HG02973 (cell line): ENCODE data around the gene CCDC69.
A peak's percentile ranks its signal among the peaks of the same experiment; 100 is the strongest.
"Not testable (repeated sequence)": the region's sequence is repeated elsewhere in the genome, so short reads cannot be mapped to it uniquely, and the experiment has no call there.

Source experiments
- ATAC-seq: cut with Tn5 transposase; IDR thresholded peaks from one replicate; pipeline ENCODE4 v1.9.1; 2021; ENCODE audit warnings: moderate library complexity; ENCODE audit not compliant: unreplicated experiment

Gene CCDC69

DNA sequence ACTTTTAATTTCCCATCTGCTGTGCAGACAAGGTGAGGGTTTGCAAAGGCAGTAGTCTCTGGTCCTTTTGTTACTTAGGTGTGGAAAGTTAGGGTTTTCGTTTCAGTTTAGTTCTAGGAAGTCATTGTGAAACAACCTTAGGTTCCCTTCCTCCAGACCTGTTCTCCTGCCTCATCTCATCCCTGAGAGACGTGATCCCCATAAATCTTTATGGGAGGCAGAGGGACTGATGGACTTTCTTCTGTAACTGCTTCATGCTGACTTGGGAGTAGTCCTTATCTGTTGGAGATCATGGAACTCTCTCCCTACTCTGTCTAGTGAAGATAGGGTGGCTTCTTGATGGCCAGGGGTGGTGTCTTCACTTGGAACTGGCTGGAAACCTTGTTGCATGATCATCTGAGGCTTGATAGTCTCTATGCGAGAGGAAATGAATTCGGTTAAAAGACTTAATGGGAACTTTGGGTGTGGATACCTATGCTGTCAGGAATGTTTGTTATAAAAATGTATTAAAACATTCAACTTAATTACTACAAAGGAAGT is 21.9 kb upstream of the CCDC69 start:
- ATAC-seq, result no peak

DNA sequence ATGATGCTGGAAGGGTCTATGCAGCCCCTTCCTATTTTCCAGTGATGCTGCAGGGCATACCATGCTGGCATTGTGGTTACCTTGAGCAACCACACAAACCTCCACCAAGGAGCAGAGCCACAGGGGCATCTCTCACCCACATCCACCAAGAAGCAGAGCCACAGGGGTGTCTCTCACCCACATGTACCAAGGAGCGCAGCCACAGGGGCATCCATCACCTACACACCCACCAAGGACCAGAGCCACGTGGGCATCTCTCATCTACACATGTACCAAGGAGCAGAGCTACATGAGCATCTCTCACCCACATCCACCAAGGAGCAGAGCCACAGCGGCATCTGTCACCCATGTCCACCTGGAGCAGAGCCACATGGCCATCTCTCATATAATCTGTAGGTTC is 20.3 kb upstream of the CCDC69 start:
- no peak for ATAC-seq

DNA sequence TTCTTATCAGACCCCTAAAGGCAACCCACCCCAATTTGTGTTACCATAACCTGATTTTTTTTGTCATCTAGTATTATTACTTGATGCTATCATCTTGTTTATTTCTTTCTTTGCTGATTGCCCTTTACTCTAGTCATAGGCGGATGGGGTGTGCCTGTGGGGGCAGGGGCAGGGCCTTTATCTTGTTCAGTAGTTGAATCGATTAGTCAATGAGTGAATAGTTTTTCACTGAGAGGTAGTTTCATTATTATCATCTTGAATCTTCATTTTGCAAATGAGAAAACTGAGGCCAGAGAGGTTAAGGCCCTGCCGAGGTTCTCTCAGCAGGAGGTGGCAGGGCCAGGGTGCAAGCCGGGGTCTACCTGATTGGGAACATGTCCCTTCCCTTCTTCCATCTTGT is 19.7 kb upstream of the CCDC69 start:
- no peak for ATAC-seq

DNA sequence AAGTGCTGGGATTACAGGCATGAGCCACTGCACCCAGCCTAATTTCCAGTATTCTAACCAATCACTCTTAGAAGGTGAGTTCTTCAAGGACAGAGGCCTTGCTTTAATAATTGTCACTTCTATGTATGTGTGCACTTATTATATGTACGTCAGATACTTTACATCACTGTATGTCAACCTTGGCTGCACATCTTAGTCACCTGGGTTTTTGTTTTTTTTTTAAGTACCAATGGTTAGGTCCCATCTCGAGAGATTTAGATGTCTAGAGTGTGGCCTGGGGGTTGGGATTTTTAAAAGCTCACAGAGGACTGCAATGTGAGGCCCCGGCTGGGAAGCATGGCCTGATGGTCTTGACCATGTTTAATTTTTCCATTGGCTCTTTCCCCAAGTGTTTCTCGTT is 19.2 kb upstream of the CCDC69 start:
- ATAC-seq, result no peak

DNA sequence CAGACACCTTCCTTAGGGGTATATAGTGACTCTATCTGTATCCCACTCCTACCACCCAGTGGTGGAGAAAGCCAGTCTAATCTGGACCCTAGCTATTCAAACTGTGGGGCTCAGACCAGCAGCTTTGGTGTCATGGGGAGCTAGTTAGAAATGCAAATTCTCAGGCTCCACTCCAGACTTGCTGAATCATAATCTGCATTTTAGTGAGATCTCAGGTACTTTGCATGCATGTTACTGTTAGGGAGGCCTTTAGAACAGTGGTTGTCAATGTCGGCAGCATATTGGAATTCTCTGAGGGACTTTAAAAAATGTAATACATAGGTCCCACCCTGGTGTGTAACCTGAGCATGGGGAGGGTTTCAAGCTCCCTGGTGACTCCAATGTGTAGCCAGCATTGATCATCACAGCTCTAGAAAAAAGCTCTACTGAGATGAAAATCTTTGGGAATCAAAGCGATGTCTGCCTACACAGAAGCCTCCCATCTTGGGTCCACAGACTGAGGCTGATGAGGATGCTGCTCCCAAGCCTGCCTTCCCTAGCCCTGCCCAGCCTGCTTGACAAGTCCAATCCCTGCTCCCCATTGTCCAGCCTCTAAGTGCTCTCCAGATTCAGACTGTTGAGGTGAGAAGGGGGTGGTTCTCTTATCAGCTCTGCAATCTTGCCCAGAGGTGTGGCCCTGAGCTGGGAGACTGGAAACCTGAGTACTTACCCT is 17.2 kb upstream of the CCDC69 start:
- ATAC-seq, result no peak

DNA sequence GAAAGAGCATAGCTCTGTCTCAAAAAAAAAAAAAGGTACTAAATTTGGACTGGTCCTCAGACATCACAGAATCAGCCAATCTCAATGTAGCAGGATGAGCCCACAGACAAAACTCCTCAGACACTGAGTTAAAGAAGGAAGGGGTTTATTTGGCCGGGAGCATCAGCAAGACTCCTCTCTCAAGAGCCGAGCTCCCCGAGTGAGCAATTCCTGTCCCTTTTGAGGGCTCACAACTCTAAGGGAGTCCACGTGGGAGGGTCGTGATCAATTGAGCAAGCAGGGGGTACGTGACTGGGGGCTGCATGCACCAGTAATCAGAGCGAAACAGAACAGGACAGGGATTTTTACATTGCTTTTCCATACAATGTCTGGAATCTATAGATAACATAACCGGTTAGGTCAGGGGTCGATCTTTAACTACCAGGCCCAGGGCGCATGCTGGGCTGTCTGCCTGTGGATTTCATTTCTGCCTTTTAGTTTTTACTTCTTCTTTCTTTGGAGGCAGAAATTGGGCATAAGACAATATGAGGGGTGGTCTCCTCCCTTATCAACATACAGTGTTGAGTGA is 16.5 kb upstream of the CCDC69 start:
- ATAC-seq, result not testable (repeated sequence)

DNA sequence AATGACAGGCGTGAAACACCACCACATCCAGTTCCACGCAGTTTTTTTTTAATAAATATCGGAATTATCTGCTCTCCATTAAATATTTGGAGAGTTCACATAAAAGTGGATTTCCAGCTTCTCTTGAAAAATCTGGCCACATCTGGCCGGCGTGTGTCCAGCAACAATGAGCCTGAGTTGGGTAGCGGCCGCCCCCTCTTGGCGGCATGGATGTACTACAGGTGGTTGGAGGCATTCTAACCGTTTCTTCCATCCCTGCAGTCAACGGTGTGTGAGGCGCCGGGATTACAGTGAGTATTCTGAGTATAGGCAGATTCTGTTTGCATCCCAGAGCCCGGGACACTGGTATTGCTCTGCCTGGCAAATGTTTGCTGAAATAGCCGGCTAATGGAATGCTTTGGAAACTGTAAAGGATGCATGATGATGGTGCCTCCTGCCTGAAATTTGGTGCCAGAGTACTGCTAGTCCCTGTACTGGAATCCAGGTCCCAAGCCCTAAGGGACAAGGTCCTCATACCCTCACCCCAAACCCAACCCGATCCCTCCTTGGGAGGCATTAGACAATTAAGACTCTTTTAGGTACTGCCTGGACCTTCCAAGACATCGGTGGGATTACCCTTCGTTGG is 15.5 kb upstream of the CCDC69 start:
- peak; percentile 47 for ATAC-seq

DNA sequence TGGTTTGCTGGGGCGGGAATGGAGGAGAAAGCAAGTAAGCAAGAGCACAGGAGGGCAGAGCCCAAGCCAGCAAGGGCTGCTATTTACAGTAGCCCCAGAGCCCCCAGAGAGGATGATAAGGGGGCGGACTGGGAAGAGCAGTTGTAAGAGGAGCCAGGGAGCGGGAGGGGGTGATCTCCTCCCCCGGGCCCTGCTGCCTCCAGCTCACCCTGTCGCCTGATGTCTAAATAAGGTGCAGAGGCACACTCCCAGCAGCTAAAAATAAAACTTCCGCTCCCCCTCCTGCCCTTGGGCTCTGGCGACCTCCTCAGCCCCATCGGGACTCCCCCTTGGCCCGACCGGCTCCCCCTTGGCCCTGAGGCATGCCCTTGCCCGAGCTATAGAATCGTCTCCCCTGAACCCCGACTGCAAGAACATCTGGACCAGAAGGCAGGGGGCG is 14.4 kb upstream of the CCDC69 start:
- ATAC-seq, result no peak

DNA sequence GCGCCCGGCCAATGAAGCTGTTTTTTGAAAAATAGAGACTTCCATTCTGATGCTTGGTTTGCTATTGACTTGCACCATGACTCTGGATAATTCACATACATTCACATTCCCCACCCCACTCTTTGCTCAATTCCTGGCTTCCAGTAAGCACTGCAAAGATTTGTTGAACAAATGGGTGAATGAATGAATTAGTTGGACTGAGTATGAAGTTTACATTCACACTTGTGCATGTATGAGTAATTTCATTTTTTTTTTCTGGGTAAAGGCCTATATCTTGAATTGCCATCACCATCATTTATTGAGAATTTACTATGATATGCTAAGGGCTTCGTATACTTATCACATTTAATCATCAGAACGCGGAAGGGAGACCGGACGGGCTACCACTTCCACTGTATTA is 13.8 kb upstream of the CCDC69 start:
- no peak for ATAC-seq

DNA sequence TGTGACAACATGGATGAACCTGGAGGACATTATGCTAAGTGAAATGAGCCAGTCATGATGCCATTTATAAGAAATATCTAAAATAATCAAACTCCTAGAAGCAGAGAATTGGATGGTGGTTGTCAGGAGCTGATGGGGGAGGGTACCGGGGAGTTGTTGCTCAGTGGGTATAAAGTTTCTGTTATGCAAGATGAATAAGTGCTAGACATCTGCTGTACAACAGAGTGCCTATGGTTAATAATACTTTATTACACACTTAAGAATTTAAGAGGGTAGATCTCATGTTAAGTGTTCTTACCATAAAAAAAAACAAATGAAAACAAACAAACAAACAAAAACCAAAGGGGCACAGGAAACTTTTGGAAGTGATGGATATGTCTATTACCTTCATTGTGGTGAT is 13.0 kb upstream of the CCDC69 start:
- no peak for ATAC-seq

DNA sequence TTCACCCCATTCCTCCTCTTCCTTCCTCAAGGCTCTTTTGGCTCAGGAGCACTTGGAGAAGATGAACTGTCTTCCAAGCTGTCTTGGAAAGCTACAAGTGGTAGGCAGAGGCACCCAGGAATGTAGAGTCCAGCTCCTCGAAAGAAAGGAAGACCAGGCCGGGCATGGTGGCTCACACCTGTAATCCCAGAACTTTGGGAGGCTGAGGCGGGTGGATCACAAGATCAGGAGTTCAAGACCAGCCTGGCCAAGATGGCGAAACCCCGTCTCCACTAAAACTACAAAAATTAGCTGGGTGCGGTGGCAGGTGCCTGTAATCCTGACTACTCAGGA is 11.3 kb upstream of the CCDC69 start:
- not testable (repeated sequence) for ATAC-seq

DNA sequence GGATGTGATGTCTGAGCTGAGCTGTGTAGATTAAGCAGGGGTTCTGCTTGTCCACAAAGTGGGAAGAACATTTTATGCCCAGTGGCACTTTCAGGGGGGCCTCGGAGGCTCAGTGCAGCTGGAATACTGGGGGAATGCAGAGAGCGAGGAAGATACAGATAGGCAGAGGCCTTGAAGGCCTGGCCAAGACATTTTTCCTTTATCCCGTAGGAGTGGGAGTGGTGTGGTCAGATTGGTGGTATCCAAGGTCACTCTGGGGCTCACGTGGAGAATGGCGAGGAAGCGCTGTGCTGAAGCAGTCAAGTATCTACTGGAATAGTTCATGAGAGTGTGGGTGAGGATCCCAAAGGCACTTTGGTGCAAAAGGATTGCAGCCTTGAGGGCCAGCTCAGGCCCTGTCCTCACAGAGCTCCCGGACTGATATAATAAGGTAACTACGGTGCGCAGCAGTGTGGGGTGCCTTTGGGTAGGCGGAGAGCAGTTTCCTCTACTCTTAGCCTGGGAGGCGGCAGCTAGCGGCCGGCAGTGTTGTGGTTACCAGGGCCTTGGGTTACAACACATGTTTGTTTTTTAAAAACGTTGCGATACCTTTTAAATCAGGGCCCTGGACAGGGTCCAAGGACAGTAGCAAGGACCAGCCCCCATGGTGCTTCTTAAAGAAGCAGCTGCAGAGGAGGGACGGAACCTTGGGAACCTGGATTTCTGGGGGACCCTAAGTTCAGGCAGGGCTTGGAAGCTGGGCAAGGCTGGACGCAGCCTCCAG is 10.8 kb upstream of the CCDC69 start:
- peak; percentile 78 for ATAC-seq

DNA sequence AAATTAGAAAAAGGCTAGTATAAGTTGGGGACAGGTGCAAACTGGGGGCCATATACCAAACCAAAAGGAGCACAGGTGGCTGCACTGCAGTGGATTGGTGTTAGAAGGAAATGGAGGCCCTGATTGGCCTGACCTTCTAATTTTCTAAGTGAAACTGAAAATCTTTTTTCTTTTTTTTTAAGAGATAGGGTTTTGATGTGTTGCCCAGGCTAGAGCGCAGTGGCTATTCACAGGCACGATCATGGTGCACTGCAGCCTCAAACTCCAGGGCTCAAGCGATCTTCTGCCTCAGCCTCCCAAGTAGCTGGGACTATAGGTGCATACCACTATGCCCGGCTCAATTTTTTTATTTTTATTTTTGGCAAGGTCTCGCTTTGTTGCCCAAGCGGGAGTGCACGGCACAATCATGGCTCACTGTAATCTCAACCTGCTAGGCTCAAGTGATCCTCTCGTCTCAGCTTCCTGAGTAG is 9.8 kb upstream of the CCDC69 start:
- peak; percentile 54 for ATAC-seq

DNA sequence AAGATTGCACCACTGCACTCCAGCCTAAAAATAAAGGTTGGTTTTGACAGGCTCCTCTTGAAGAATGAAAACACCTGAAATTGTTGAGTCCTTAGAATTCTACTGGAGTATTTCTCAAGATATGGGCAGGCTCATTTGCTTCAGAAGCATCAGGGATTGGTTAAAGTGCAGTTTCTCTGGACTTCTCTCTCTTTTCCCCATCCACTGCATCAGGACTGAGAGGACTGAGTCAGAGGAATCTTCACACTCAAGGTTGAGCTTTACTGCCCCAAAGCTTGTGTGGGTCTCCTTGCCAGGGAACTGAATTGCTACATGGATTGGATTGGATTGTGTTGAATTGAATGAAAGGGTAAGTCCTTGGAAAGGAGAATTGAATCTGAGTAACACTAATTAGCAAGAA is 7.5 kb upstream of the CCDC69 start:
- no peak for ATAC-seq

DNA sequence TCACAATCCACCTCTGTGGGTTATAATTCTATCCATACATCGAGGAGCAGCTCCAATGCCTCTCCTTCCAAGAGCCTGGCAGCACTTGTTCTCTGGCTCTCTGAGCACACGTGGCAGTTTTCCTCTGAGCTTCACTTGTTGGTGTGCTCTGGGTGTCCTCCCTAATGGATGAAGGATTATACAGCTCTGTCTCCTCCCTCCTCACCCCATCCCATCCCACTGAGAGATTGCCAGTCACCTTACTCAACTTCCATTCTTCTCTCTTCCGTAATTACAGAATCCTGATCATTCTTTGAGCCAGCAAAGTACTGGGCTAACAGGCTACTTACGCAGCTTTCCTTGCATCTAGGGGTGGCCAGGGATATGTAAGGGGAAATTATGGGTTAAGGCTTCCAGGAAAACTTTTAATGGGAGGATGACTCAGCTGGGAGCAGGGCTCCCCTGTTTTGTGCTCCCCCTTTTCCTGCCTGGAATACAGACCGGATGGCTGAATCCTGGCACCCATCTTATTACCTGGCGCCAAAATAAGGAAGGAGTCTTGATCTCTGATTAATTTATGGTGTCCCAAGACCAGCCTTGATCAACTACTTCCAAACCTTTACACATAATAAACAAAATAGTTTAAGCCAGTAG is 6.3 kb upstream of the CCDC69 start:
- no peak for ATAC-seq

DNA sequence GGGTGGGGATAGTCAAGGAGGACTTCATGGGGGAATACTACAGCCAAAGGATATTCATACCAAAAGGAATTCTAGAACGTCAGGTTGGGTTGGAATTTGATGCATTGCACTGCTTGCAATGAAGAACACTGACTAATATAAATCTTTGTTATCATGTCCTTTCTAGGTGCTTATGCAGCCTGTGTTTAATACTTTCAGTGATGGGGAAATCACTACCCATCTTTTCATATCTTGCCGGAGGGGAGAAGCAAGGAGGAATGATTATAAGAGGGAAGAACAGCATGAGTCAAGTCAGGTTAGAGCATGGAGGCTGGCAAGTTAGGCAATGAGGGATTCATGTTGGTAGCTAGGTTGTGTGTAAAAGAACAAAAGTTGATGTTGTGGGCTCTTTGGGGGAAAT is 5.1 kb upstream of the CCDC69 start:
- no peak for ATAC-seq

DNA sequence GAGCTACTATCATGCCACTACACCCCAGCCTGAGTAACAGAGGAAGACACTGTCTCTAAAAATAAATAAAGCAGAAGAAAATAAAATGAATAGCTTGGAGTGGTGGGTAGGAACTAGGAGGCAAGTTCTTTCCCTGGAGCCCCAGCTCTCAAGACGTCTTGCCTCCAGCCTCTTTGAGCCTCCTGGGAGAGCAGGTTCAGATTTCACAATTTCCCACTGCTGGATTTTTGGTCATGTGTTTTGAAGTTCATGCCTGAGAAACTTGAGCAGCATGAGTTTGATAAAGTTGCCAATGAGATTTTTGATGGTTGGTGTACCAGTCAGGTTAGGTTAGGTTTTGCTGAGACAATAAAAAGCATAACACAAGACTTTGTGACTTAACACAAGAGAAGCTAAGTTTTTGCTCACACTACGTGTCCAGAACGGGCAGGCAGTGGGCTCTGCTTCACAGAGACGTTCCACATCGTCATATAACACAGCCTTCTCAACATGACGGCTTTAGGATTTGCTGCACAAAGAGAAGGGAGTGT is 4.1 kb upstream of the CCDC69 start:
- ATAC-seq, result no peak

DNA sequence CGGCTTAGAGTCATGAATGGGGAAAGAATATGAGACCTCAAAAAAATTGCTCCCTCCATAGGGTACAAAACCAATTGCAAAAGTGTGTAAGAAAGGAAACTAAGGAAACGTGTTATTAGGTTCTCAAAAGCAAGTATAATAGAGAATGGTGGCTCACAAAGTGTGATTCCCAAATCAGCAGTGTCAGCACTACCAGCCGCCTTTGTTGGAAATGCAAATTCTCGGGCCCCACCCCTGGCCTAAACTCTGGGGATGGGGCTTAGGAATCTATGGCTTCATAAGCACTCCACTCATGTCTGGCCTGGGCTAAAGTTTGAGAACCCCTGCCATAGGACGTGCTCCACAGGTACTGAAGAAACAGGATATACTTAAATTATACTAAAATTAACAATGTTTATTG is 1.6 kb upstream of the CCDC69 start:
- ATAC-seq, result no peak

DNA sequence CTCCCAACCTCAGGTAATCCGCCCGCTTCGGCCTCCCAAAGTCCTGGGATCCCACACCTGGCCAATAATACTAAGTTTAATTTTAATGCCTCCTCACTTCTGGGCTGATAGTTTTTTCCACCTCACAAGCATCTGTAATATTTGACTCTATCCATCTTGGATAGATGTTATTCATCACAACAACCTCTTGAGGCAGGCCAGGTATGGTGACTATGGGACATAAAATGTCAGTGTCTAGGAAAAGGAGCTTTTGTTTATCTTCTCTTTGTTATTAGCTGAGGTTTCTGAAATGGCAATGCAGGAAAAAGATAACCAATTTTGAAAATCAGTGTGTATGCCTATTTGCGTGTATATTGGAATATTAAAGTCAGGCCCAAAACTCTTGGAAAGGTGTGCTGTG is 1.2 kb upstream of the CCDC69 start:
- no peak for ATAC-seq

DNA sequence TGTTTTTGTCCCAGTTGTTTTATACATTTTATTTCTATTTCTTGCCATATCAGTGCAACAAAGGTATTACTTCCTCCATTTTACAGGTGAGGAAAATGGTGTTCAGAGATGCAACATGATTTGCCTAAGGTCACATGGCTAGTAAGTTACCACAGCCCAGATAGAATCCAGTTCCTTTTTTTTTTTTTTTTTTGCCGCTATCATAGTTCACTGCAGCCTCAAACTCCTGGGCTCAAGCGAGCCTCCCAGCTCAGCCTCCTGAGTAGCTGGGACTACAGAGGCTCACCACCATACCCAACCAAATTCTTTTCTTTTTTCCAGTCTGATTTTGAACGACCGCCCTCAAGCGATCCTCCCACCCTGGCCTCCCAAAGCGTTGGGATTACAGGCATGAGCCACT is 480 bp upstream of the CCDC69 start:
- ATAC-seq, result peak; percentile 35
